Measurements from ENCODE around the gene XKR8. TPM values are rescaled to one million over a fixed set of nuclear protein-coding genes. Genes with fewer than 3 reads are reported as not detected.

Gene XKR8
- total and polyA plus RNA-seq, 7 donors: 4.2 to 13.8 (median 5.4) TPM

DNA sequence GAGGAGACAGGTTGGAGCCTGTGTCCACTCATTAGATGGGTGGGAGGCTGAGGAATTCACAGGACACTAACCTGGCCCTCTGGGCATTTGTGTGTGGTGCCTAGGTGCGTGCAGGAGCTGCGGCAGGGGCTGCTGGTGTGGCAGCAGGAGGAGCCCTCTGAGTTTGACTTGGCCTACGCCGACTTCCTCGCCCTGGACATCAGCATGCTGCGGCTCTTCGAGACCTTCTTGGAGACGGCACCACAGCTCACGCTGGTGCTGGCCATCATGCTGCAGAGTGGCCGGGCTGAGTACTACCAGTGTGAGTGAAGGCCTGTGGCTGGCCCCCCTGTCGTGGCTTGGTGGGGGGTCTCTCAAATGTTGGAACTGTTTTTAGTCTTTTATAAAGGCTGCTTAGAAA is 3.6 kb downstream of the XKR8 start:
- peaks cover 8 to 43% (median 10%) of the 10 kb centered on the region in 4 donors for H3K36me3 ChIP-seq
- H3K4me1 ChIP-seq: peaks cover 0 to 34% (median 24%) of the 10 kb centered on the region in 4 donors
- no peaks in the 10 kb centered on the region for H3K9me3 ChIP-seq
- TF ChIP-seq, protein P1, sequence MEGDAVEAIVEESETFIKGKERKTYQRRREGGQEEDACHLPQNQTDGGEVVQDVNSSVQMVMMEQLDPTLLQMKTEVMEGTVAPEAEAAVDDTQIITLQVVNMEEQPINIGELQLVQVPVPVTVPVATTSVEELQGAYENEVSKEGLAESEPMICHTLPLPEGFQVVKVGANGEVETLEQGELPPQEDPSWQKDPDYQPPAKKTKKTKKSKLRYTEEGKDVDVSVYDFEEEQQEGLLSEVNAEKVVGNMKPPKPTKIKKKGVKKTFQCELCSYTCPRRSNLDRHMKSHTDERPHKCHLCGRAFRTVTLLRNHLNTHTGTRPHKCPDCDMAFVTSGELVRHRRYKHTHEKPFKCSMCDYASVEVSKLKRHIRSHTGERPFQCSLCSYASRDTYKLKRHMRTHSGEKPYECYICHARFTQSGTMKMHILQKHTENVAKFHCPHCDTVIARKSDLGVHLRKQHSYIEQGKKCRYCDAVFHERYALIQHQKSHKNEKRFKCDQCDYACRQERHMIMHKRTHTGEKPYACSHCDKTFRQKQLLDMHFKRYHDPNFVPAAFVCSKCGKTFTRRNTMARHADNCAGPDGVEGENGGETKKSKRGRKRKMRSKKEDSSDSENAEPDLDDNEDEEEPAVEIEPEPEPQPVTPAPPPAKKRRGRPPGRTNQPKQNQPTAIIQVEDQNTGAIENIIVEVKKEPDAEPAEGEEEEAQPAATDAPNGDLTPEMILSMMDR (IDR thresholded peaks at IDR 0.05): no peak
- TF ChIP-seq EP300 (IDR thresholded peaks at IDR 0.05): no peak
- TF ChIP-seq POLR2A (IDR thresholded peaks at IDR 0.05): no peak
- TF ChIP-seq POLR2AphosphoS5 (IDR thresholded peaks at IDR 0.05): no peak
- intact Hi-C loops (cut with DNase I): no loop called here
- no peak overlapping the region for H3K4me3 ChIP-seq
- peak; percentile 55 for DNase-seq
- 96 to 97% methylated on average over 11 of the region's 11 CpGs for WGBS, 2 donors
- H3K27me3 ChIP-seq: no peaks in the 10 kb centered on the region
- H3K27ac ChIP-seq: no peak overlapping the region

DNA sequence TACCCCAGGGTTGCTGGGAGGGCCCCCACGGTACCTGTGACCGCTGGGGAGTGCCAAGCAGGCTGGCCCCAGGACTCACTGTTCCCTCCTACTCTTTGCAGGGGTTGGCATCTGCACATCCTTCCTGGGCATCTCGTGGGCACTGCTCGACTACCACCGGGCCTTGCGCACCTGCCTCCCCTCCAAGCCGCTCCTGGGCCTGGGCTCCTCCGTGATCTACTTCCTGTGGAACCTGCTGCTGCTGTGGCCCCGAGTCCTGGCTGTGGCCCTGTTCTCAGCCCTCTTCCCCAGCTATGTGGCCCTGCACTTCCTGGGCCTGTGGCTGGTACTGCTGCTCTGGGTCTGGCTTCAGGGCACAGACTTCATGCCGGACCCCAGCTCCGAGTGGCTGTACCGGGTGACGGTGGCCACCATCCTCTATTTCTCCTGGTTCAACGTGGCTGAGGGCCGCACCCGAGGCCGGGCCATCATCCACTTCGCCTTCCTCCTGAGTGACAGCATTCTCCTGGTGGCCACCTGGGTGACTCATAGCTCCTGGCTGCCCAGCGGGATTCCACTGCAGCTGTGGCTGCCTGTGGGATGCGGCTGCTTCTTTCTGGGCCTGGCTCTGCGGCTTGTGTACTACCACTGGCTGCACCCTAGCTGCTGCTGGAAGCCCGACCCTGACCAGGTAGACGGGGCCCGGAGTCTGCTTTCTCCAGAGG is 6.8 kb downstream of the XKR8 start:
- H3K9me3 ChIP-seq: no peaks in the 10 kb centered on the region
- H3K4me3 ChIP-seq: no peak overlapping the region
- 94 to 95% methylated on average over 24 of the region's 24 CpGs for WGBS, 2 donors
- H3K36me3 ChIP-seq: peaks cover 8 to 43% (median 10%) of the 10 kb centered on the region in 4 donors
- intact Hi-C loops (cut with DNase I): no loop called here
- no peak overlapping the region for H3K27ac ChIP-seq
- H3K27me3 ChIP-seq: no peaks in the 10 kb centered on the region
- peaks cover 0 to 25% (median 17%) of the 10 kb centered on the region in 4 donors for H3K4me1 ChIP-seq
- no peak for DNase-seq
- TF ChIP-seq POLR2AphosphoS5 (IDR thresholded peaks at IDR 0.05) (no peak), EP300 (IDR thresholded peaks at IDR 0.05) (no peak), POLR2A (IDR thresholded peaks at IDR 0.05) (no peak)
- TF ChIP-seq, protein P1 (IDR thresholded peaks at IDR 0.05): no peak

GRCh38 chr1:27967106-27967883 is 7.5 kb downstream of the XKR8 start:
- peak overlapping the region in 1 of 4 donors; percentile 23 for H3K27ac ChIP-seq
- TF ChIP-seq, protein P1 (IDR thresholded peaks at IDR 0.05): no peak
- TF ChIP-seq EP300 (IDR thresholded peaks at IDR 0.05) (no peak), POLR2AphosphoS5 (IDR thresholded peaks at IDR 0.05) (no peak), POLR2A (IDR thresholded peaks at IDR 0.05) (no peak)
- no peaks in the 10 kb centered on the region for H3K27me3 ChIP-seq
- peaks cover 8 to 43% (median 10%) of the 10 kb centered on the region in 4 donors for H3K36me3 ChIP-seq
- no peak for DNase-seq
- peaks cover 0 to 29% (median 24%) of the 10 kb centered on the region in 4 donors for H3K4me1 ChIP-seq
- intact Hi-C loops (cut with DNase I): no loop called here
- H3K4me3 ChIP-seq: no peak overlapping the region
- WGBS, 2 donors: 95% methylated on average over 12 of the region's 12 CpGs
- no peaks in the 10 kb centered on the region for H3K9me3 ChIP-seq

DNA sequence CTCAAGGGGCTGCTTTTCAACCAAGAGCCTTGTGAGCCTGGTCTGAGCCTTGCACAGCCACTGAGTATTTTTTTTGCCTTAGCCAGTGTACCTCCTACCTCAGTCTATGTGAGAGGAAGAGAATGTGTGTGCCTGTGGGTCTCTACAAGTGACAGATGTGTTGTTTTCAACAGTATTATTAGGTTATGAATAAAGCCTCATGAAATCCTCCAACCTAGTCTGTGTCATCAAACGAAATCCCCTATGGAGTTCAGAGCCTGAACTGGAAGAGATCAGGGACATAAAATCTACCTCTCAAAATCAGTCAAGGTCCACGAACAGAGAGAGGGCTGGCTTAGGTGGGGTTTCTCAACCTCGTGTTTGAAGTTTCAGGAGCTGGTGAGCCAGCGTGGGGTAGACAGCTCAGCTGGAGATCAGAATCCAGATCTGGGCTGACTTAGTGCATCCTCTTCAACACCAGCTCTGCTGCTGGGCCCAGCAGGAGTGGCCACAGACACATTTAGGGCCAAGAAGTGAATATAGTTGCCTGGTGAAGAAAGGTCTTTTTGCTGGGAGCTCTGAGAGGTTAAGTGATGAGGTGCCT is 8.2 kb downstream of the XKR8 start:
- intact Hi-C loops (cut with DNase I): no loop called here
- 88 to 89% methylated on average over 4 of the region's 4 CpGs for WGBS, 2 donors
- no peaks in the 10 kb centered on the region for H3K9me3 ChIP-seq
- no peak overlapping the region for H3K4me3 ChIP-seq
- peaks cover 8 to 46% (median 10%) of the 10 kb centered on the region in 4 donors for H3K36me3 ChIP-seq
- no peak for DNase-seq
- H3K27me3 ChIP-seq: no peaks in the 10 kb centered on the region
- H3K27ac ChIP-seq: peak overlapping the region in 3 of 4 donors; percentile 23 to 55 (median 39)
- peaks cover 0 to 29% (median 24%) of the 10 kb centered on the region in 4 donors for H3K4me1 ChIP-seq
- TF ChIP-seq, protein P1 (IDR thresholded peaks at IDR 0.05): no peak
- TF ChIP-seq POLR2AphosphoS5 (IDR thresholded peaks at IDR 0.05) (no peak), POLR2A (IDR thresholded peaks at IDR 0.05) (no peak), EP300 (IDR thresholded peaks at IDR 0.05) (no peak)

All from sigmoid colon (tissue), 7 donors.